ENCODE measurements around the gene ZP2. TPM values are rescaled to one million over a fixed set of nuclear protein-coding genes. Genes with fewer than 3 reads are reported as not detected.
"Not testable (repeated sequence)": the region's sequence is repeated elsewhere in the genome, so short reads cannot be mapped to it uniquely, and the experiment has no call there.

Gene ZP2
- total RNA-seq, 1 donor from 2014 or later, result not detected

DNA sequence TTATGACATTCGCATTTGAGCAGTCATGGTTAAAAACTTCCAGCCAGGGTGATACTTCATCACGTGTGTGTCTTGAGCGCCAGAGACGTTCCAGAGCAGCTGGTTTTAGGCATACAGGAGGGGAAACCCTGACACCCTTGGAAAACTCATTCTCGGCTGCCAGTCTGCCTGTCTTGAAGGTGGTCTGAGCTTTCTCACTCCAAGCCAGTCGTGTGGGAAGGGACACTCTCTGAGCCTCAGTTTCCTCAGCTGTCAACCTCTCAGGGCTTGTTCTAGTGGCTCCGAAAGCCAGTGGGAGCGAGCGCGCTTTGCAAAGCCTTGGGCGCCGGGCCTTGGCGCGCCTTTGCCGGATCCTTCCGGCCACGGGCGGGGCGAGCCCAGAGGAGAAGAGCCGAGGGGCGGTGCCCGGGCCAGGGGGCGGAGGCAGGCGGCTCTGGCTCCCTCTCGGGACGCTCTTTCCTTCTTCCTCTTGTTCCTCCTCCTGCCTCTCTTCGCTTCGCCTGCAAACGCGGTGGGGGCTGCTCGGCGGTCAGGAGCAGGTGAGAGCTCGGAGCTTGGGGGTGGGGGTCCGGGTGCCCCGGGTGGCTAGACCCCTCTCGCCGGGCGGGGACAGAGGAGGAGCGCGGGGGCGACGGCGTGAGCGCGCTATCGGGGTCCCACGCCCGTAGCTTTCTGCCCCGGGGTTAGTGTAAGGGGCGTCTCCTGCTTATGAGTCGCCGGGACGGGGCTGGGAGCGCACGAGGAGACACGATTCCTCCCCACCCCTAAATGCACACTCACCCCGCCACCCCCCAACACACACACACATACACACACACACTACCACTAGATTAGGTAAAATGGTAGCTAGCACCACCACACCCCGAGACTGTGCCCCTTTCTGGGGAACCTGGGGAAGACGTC lies 52.9 kb downstream of the ZP2 start, which contains the start of gene LDAF1:
Gene LDAF1, plus strand, starts transcription at position 467 of the 903 bp plus-strand sequence. CDS start 2,509 bp downstream, outside the sequence.
- DNase-seq, result peak; percentile 81
- H3K36me3 Mint-ChIP-seq (ENCODE audit: low read depth), result peaks cover 21% of the 10 kb centered on the region
- peak; percentile 93 for ATAC-seq (ENCODE audit: low read depth)
- POLR2A ChIA-PET, result interaction anchor here (0.5 to 1.6 kb wide), 5 partner anchors 28 to 1625 kb away, joined by 3 to 9 read pairs (median 4); no protein-coding TSS in a partner anchor
- TF ChIP-seq, protein P1, sequence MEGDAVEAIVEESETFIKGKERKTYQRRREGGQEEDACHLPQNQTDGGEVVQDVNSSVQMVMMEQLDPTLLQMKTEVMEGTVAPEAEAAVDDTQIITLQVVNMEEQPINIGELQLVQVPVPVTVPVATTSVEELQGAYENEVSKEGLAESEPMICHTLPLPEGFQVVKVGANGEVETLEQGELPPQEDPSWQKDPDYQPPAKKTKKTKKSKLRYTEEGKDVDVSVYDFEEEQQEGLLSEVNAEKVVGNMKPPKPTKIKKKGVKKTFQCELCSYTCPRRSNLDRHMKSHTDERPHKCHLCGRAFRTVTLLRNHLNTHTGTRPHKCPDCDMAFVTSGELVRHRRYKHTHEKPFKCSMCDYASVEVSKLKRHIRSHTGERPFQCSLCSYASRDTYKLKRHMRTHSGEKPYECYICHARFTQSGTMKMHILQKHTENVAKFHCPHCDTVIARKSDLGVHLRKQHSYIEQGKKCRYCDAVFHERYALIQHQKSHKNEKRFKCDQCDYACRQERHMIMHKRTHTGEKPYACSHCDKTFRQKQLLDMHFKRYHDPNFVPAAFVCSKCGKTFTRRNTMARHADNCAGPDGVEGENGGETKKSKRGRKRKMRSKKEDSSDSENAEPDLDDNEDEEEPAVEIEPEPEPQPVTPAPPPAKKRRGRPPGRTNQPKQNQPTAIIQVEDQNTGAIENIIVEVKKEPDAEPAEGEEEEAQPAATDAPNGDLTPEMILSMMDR (IDR thresholded peaks at IDR 0.05), result no peak
- H3K4me1 Mint-ChIP-seq, result peaks cover 20% of the 10 kb centered on the region
- no peaks in the 10 kb centered on the region for H3K27me3 Mint-ChIP-seq
- intact Hi-C loops (cut with micrococcal nuclease), result loop anchor here (1.0 kb wide), 2 partner anchors 30 to 396 kb away; no protein-coding TSS in a partner anchor
- CTCF ChIA-PET, result interaction anchor here (1.1 to 2.0 kb wide), 4 partner anchors 29 to 142 kb away, joined by 3 to 6 read pairs (median 4); no protein-coding TSS in a partner anchor
- peak within 1 kb of the TSS; percentile 92 for H3K4me3 Mint-ChIP-seq
- H3K9me3 Mint-ChIP-seq, result no peaks in the 10 kb centered on the region
- peak within 1 kb of the TSS; percentile 79 for H3K27ac Mint-ChIP-seq

- H3K27me3 Mint-ChIP-seq, result no peaks in the 10 kb centered on the region
- DNase-seq (no peak), ATAC-seq (ENCODE audit: low read depth) (no peak)
- intact Hi-C loops (cut with micrococcal nuclease), result no loop called here
- peaks cover 20% of the 10 kb centered on the region for H3K4me1 Mint-ChIP-seq
- ChIA-PET POLR2A (interaction anchor here (0.6 kb wide), 1 partner anchor 30 kb away, joined by 5 read pairs; no protein-coding TSS in a partner anchor), CTCF (interaction anchor here (0.5 to 2.0 kb wide), 7 partner anchors 25 to 1217 kb away, joined by 3 to 6 read pairs (median 4); partner anchors contain the start of gene CRYM)
- H3K27ac Mint-ChIP-seq, result no peak overlapping the region
- TF ChIP-seq, protein P1 (IDR thresholded peaks at IDR 0.05), result no peak
- no peaks in the 10 kb centered on the region for H3K9me3 Mint-ChIP-seq
- peak overlapping the region; percentile 92 for H3K4me3 Mint-ChIP-seq
- H3K36me3 Mint-ChIP-seq (ENCODE audit: low read depth), result peaks cover 13% of the 10 kb centered on the region
Measured at GRCh38 chr16:21157632-21158031, 53.7 kb downstream of the ZP2 start.

DNA sequence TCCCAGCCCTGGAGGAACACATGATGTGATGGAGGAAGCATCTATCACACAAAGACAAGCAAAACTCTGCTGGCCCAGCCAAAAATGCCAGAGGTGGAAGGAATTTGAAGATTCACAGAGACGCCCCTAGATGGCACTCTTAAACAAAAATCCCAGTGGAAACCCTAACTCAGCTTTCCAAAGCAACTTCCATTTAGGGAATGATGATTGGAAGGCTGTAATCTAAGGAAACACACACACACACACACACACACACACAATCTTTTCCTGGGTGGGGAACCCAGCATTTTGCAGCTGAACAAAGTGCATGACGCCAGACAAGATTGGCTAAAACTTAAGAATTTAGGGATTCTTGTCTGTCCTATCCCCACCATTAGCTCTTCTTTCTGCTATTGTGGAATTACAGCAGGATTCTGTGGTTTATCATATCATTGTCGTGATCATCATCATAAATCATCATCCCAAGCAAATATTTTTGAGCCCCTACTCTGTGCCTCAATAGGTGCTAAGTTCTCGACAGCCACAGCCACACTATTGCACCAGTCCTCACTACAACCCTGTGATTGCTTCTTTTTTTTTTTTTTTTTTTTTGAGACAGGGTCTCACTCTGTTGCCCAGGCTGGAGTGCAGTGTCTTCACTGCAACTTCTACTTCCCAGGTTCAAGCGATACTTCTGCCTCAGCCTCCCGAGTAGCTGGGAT lies 54.5 kb downstream of the ZP2 start:
- peaks cover 11% of the 10 kb centered on the region for H3K36me3 Mint-ChIP-seq (ENCODE audit: low read depth)
- no peaks in the 10 kb centered on the region for H3K27me3 Mint-ChIP-seq
- ChIA-PET CTCF (interaction anchor here (0.6 to 2.0 kb wide), 7 partner anchors 25 to 1218 kb away, joined by 3 to 6 read pairs (median 4); partner anchors contain the start of gene CRYM), POLR2A (no interaction called here)
- DNase-seq (no peak), ATAC-seq (ENCODE audit: low read depth) (no peak)
- TF ChIP-seq, protein P1 (IDR thresholded peaks at IDR 0.05), result no peak
- peaks cover 20% of the 10 kb centered on the region for H3K4me1 Mint-ChIP-seq
- H3K27ac Mint-ChIP-seq, result no peak overlapping the region
- intact Hi-C loops (cut with micrococcal nuclease), result no loop called here
- peak overlapping the region; percentile 24 for H3K4me3 Mint-ChIP-seq
- H3K9me3 Mint-ChIP-seq, result no peaks in the 10 kb centered on the region

- H3K4me1 Mint-ChIP-seq, result peaks cover 20% of the 10 kb centered on the region
- CTCF ChIA-PET; ATAC-seq (ENCODE audit: low read depth); DNase-seq; H3K27ac Mint-ChIP-seq; H3K9me3 Mint-ChIP-seq; intact Hi-C loops (cut with micrococcal nuclease); H3K27me3 Mint-ChIP-seq; POLR2A ChIA-PET; H3K36me3 Mint-ChIP-seq (ENCODE audit: low read depth); H3K4me3 Mint-ChIP-seq: not testable (repeated sequence)
Measured at GRCh38 chr16:21156011-21156410, 55.4 kb downstream of the ZP2 start.

GRCh38 chr16:21153124-21153729 lies 58.1 kb downstream of the ZP2 start:
- peaks cover 11% of the 10 kb centered on the region for H3K4me1 Mint-ChIP-seq
- DNase-seq; H3K36me3 Mint-ChIP-seq (ENCODE audit: low read depth); H3K4me3 Mint-ChIP-seq; POLR2A ChIA-PET; H3K9me3 Mint-ChIP-seq; CTCF ChIA-PET; ATAC-seq (ENCODE audit: low read depth); H3K27ac Mint-ChIP-seq: not testable (repeated sequence)
- intact Hi-C loops (cut with micrococcal nuclease), result loop anchor here (2.0 kb wide), 1 partner anchor 14 kb away; no protein-coding TSS in a partner anchor
- H3K27me3 Mint-ChIP-seq, result peaks cover 21% of the 10 kb centered on the region

- H3K4me3 Mint-ChIP-seq; DNase-seq; H3K4me1 Mint-ChIP-seq; H3K9me3 Mint-ChIP-seq; ATAC-seq (ENCODE audit: low read depth); CTCF ChIA-PET; H3K36me3 Mint-ChIP-seq (ENCODE audit: low read depth); H3K27ac Mint-ChIP-seq: not testable (repeated sequence)
- peaks cover 24% of the 10 kb centered on the region for H3K27me3 Mint-ChIP-seq
- POLR2A ChIA-PET, result interaction anchor here (0.5 kb wide), 1 partner anchor 277 kb away, joined by 6 read pairs; no protein-coding TSS in a partner anchor
- intact Hi-C loops (cut with micrococcal nuclease), result loop anchor here (2.0 kb wide), 1 partner anchor 14 kb away; no protein-coding TSS in a partner anchor
Measured at GRCh38 chr16:21152160-21153030, 59.0 kb downstream of the ZP2 start.
